Urothelium cell line (cell line): ENCODE measurements around the gene FBXL4.

Experiments
- DNase-seq: peaks from one replicate; pipeline ENCODE4 v3.0.0; 2011; ENCODE audit warnings: low spot score, mixed read lengths
- FAIRE-seq: peaks from 2 replicates; lab custom pipeline; 2011; peaks lifted over from hg19 to GRCh38; lab: Jason Lieb, UNC

FBXL4 gene

GRCh38 chr6:98947411-98948292, at the start of gene FBXL4:
Gene FBXL4, minus strand, starts transcription at chr6:98947946. Its CDS starts 20,958 bp downstream, at chr6:98926988.
- no peak for FAIRE-seq
- DNase-seq, result peak; percentile 84

- FAIRE-seq, result no peak
These were observed 47.4 kb upstream of the FBXL4 start for GRCh38 chr6:98995116-98995515.

GRCh38 chr6:98992535-98992934, 44.8 kb upstream of the FBXL4 start:
- no peak for DNase-seq
- FAIRE-seq, result no peak

More at GRCh38 chr6:98995116-98995515, 47.4 kb upstream of the FBXL4 start:
- no peak for DNase-seq

GRCh38 chr6:98986071-98986615, 38.4 kb upstream of the FBXL4 start:
- DNase-seq (no peak), FAIRE-seq (no peak)

GRCh38 chr6:98985391-98985790, 37.6 kb upstream of the FBXL4 start:
- FAIRE-seq (no peak), DNase-seq (no peak)

GRCh38 chr6:98984121-98984520, 36.4 kb upstream of the FBXL4 start:
- FAIRE-seq, result no peak
- DNase-seq, result no peak

GRCh38 chr6:98981473-98981872, 33.7 kb upstream of the FBXL4 start:
- FAIRE-seq (no peak), DNase-seq (no peak)

GRCh38 chr6:98980819-98981218, 33.1 kb upstream of the FBXL4 start:
- no peak for FAIRE-seq

GRCh38 chr6:98977671-98978292, 30.0 kb upstream of the FBXL4 start:
- no peak for FAIRE-seq

More at GRCh38 chr6:98980819-98981218, 33.1 kb upstream of the FBXL4 start:
- no peak for DNase-seq

GRCh38 chr6:98976674-98977385, 29.1 kb upstream of the FBXL4 start:
- no peak for DNase-seq
- no peak for FAIRE-seq

More at GRCh38 chr6:98977671-98978292, 30.0 kb upstream of the FBXL4 start:
- no peak for DNase-seq

- no peak for FAIRE-seq
- no peak for DNase-seq
These were observed 27.7 kb upstream of the FBXL4 start for GRCh38 chr6:98975421-98975820.

GRCh38 chr6:98974309-98974708, 26.6 kb upstream of the FBXL4 start:
- FAIRE-seq, result no peak
- no peak for DNase-seq

- no peak for DNase-seq
These were observed 25.8 kb upstream of the FBXL4 start for GRCh38 chr6:98973571-98973970.

GRCh38 chr6:98971303-98971702, 23.6 kb upstream of the FBXL4 start:
- DNase-seq, result no peak
- FAIRE-seq, result no peak

More at GRCh38 chr6:98973571-98973970, 25.8 kb upstream of the FBXL4 start:
- FAIRE-seq, result no peak

GRCh38 chr6:98970469-98970868, 22.7 kb upstream of the FBXL4 start:
- FAIRE-seq, result no peak
- DNase-seq, result no peak

- DNase-seq, result no peak
- FAIRE-seq, result no peak
These were observed 19.9 kb upstream of the FBXL4 start for GRCh38 chr6:98967616-98968015.

- FAIRE-seq (no peak), DNase-seq (no peak)
These were observed 11.9 kb upstream of the FBXL4 start for GRCh38 chr6:98959631-98960030.

GRCh38 chr6:98958776-98959175, 11.0 kb upstream of the FBXL4 start:
- no peak for DNase-seq
- no peak for FAIRE-seq

- FAIRE-seq (no peak), DNase-seq (peak; percentile 51)
These were observed 9.7 kb upstream of the FBXL4 start for GRCh38 chr6:98957450-98957849.

- DNase-seq (no peak), FAIRE-seq (no peak)
These were observed 1.8 kb upstream of the FBXL4 start for GRCh38 chr6:98949589-98949988.

GRCh38 chr6:98946879-98947410, 801 bp downstream of the FBXL4 start:
- FAIRE-seq (no peak), DNase-seq (peak; percentile 8)
